ENCODE measurements around the gene SIN3A. TPM values are rescaled to one million over a fixed set of nuclear protein-coding genes. Genes with fewer than 3 reads are reported as not detected.
A peak's percentile ranks its signal among the peaks of the same experiment; 100 is the strongest.

Gene SIN3A
- total RNA-seq, 2 donors from 2014 or later = 51.0 to 98.6 TPM

DNA sequence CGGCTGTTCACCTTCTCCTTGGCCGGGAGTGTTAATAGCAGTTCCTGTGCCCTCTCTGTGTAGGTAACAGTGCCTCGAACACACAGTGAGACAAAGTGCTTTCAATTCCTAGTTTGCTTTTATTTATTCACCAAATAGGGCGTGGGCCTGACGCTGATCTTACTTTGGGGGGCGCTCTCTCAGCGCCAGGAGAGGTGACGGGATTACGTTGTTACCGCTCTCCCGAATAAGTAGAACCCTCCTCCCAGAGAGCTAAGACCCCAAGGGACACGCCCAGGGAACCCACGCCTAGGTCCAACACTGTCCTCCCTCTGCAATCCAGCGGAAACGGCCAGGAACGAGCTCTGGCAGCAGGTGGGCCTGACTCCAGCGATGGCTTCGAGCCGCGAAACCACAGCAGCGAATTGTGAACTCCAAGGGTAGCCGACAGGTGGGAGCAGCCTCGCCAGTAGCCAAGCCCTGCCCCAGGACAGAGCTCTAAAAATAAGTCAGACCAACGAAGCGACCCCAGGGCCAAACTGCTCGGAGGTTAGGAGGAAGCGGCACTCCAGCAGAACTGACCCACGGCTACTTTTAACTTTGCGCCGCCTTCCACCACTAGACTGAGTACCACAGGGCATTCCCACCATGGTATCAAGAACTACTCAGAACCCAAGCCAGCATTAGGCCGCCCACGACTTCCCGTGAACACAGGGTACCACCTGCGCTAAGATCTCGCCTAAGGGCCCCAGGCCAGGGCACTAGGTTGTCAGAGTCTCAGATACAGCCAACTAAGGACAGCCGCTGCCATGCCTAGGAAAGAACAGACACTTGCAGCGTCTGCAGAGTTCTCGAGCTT, 1.6 kb upstream of the SIN3A start:
- Histone ChIP-seq H3K9me3 (no peaks in the 10 kb centered on the region), H3K4me3 (peak overlapping the region; percentile 36 to 43), H3K27me3 (replicated peaks; ENCODE audit: insufficient read depth) (no peaks in the 10 kb centered on the region), H3K4me1 (replicated peaks) (peaks cover 16% of the 10 kb centered on the region), H3K36me3 (no peaks in the 10 kb centered on the region), H3K27ac (peak overlapping the region; percentile 98 to 100)
- intact Hi-C loops (cut with DNase I) = loop anchor here (5.0 kb wide), 1 partner anchor 124 kb away; the partner anchor contains the start of gene PTPN9
- DNase-seq (ENCODE audit: low spot score) = peak; percentile 27
- TF ChIP-seq POLR2AphosphoS5 (IDR thresholded peaks at IDR 0.05) (no peak), POLR2A (IDR thresholded peaks at IDR 0.05) (no peak)
- TF ChIP-seq, protein P1, sequence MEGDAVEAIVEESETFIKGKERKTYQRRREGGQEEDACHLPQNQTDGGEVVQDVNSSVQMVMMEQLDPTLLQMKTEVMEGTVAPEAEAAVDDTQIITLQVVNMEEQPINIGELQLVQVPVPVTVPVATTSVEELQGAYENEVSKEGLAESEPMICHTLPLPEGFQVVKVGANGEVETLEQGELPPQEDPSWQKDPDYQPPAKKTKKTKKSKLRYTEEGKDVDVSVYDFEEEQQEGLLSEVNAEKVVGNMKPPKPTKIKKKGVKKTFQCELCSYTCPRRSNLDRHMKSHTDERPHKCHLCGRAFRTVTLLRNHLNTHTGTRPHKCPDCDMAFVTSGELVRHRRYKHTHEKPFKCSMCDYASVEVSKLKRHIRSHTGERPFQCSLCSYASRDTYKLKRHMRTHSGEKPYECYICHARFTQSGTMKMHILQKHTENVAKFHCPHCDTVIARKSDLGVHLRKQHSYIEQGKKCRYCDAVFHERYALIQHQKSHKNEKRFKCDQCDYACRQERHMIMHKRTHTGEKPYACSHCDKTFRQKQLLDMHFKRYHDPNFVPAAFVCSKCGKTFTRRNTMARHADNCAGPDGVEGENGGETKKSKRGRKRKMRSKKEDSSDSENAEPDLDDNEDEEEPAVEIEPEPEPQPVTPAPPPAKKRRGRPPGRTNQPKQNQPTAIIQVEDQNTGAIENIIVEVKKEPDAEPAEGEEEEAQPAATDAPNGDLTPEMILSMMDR (IDR thresholded peaks at IDR 0.05) = no peak
- WGBS = under 1% methylated on average over 34 of the region's 38 CpGs

DNA sequence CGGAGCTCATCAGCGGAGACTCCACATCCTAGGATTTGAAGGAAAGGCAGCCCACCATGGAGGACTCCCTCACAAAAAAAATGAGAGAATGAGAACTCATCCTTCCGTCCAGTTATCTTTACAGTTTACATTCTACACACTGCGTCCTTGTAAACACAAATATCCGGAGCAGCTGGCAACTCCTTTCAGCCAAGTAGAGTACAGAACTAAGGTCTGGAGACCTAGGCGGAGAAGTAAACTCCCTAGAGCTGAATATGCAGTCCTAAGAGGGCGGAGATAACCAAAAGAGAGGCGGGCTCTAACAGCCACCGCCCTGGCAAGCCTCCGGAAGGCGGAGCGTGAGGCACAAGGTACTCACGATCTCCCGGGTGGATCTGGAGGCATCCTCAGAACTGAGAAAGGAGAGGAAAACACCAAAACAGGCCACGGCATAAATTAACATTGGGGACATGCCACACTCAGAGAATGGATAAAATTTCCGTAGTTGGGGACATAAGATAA, 924 bp upstream of the SIN3A start:
- Histone ChIP-seq H3K27me3 (replicated peaks; ENCODE audit: insufficient read depth) (no peaks in the 10 kb centered on the region), H3K36me3 (no peaks in the 10 kb centered on the region), H3K4me3 (peak overlapping the region; percentile 36 to 43), H3K9me3 (no peaks in the 10 kb centered on the region), H3K27ac (peak overlapping the region; percentile 98 to 100), H3K4me1 (replicated peaks) (peaks cover 16% of the 10 kb centered on the region)
- intact Hi-C loops (cut with DNase I) = loop anchor here (5.0 kb wide), 1 partner anchor 125 kb away; the partner anchor contains the start of gene PTPN9
- TF ChIP-seq, protein P1 (IDR thresholded peaks at IDR 0.05) = no peak
- TF ChIP-seq POLR2AphosphoS5 (IDR thresholded peaks at IDR 0.05) = peak; percentile 40
- peak; percentile 73 for TF ChIP-seq POLR2A (IDR thresholded peaks at IDR 0.05)
- 0% methylated on average over 16 of the region's 16 CpGs for WGBS
- DNase-seq (ENCODE audit: low spot score) = peak; percentile 89

DNA sequence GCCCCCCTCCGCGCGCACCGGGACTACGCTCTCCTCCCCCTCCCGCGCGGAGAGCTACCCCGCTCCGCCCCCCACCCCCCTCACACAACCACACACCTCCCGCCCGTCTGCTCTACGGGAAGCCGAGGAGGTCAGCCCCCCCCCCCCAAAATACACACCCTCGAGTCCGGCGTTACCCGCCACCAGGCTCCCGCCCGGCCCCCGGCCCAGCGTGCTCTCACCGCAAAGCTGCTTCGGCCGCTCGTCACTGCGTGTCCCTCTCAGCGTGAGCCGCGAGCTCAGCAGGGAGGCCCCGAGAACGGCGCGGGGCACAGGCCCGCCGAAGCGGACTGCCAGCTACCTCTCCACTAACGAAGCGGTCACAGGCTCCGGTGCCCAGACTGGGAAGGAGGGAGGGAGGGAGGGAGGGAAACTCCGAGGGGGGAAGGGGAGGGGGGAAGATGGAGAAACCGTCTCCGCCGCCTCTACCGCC, 252 bp downstream of the SIN3A start:
- no peaks in the 10 kb centered on the region for H3K27me3 ChIP-seq (replicated peaks; ENCODE audit: insufficient read depth)
- H3K27ac ChIP-seq = peak overlapping the region; percentile 98 to 100
- H3K36me3 ChIP-seq = no peaks in the 10 kb centered on the region
- intact Hi-C loops (cut with DNase I) = loop anchor here (2.0 to 5.0 kb wide), 3 partner anchors 82 to 174 kb away; partner anchors contain the start of genes MAN2C1, PTPN9 and SNUPN
- WGBS = 0% methylated on average over 37 of the region's 45 CpGs
- peak overlapping the region; percentile 77 to 93 for H3K4me3 ChIP-seq
- DNase-seq (ENCODE audit: low spot score) = no peak
- H3K4me1 ChIP-seq (replicated peaks) = peaks cover 11% of the 10 kb centered on the region
- no peaks in the 10 kb centered on the region for H3K9me3 ChIP-seq
- TF ChIP-seq POLR2AphosphoS5 (IDR thresholded peaks at IDR 0.05) (no peak), POLR2A (IDR thresholded peaks at IDR 0.05) (no peak)
- TF ChIP-seq, protein P1 (IDR thresholded peaks at IDR 0.05) = no peak

DNA sequence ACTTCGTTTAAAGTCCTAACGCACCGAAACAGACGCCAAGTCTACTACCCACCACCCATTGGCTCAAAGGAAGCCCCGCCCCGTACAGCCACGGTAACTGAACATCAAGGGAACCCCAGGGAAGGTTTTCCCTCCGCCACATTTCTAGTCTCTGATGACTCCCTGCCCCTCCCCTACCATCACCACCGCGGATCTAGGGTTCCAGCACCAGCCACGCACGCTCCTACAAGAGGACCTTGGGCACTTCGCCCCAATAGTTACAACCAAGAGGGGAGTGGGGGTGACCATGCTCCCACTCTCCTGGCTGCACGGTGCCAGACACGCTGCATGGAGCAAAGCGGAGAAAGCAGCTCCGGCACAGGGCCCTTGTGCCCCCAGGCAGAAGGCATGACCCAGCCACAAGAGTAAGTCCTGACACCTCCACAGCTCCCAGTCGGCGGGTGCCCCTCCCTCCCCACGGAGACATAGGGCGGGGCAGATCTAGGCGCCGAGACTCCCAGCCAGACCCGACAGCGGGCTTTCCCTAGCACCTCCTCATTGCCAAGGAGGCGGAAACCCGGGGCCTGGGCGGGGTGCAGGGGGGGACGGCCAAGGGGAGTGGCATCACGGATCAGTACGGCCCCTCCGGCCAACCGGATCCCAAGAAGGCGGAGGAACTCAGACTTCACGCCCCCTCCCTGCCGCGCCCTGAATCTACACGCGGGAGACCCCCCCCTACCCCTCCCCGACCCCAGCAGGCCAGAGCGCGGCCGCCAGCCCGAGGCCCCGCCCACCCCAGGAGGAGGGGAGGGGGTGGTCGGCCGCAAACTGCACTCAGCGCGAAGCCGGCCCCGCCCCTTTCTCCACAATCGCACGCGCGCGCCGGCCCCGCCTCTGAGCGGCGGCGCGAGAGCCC, 936 bp downstream of the SIN3A start:
- H3K27me3 ChIP-seq (replicated peaks; ENCODE audit: insufficient read depth) = no peaks in the 10 kb centered on the region
- TF ChIP-seq POLR2A (IDR thresholded peaks at IDR 0.05) (no peak), POLR2AphosphoS5 (IDR thresholded peaks at IDR 0.05) (peak; percentile 67)
- TF ChIP-seq, protein P1 (IDR thresholded peaks at IDR 0.05) = peak in 1 of 4 experiments; percentile 4
- peak overlapping the region; percentile 77 to 93 for H3K4me3 ChIP-seq
- intact Hi-C loops (cut with DNase I) = loop anchor here (2.0 to 5.0 kb wide), 3 partner anchors 82 to 174 kb away; partner anchors contain the start of genes MAN2C1, PTPN9 and SNUPN
- H3K27ac ChIP-seq = peak overlapping the region; percentile 98 to 100
- peaks cover 11% of the 10 kb centered on the region for H3K4me1 ChIP-seq (replicated peaks)
- DNase-seq (ENCODE audit: low spot score) = peak; percentile 97
- no peaks in the 10 kb centered on the region for H3K36me3 ChIP-seq
- H3K9me3 ChIP-seq = no peaks in the 10 kb centered on the region
- under 1% methylated on average over 54 of the region's 62 CpGs for WGBS

Data from prostate gland (tissue), 2 donors.